Measurements from ENCODE around the gene GJA4. TPM values are rescaled to one million over a fixed set of nuclear protein-coding genes. Genes with fewer than 3 reads are reported as not detected.

Gene GJA4
- total and polyA plus RNA-seq, 2 donors (not counting 1 experiment from before 2014, with no cell fraction given), result not detected

GRCh38 chr1:34757386-34757785, 35.4 kb upstream of the GJA4 start:
- H3K4me2 ChIP-seq (ENCODE audit: extremely low read depth, insufficient read depth, low read length), result no peak overlapping the region
- no peak overlapping the region for H3K9ac ChIP-seq (ENCODE audit: insufficient read depth, low read length)
- no peaks in the 10 kb centered on the region for H3K4me1 ChIP-seq (ENCODE audit: control insufficient read depth, extremely low read depth, insufficient read depth, low read length)
- DNase-seq (ENCODE audit: low read depth in 2 of 2), result no peak
- no peak overlapping the region for H3K4me3 ChIP-seq (replicated peaks in 1 of 4; ENCODE audit: control extremely low read depth in 1 of 4, insufficient read depth in 1 of 4, low read depth in 3 of 4, low read length in 4 of 4)
- TF ChIP-seq EZH2 (IDR thresholded peaks at IDR 0.05; ENCODE audit: low read length, missing control alignments) (no peak), CTCF (conservative IDR thresholded peaks at IDR 0.05 in 1 of 2, IDR thresholded peaks at IDR 0.05 in 1 of 2; ENCODE audit: low read depth in 1 of 2, low read length in 2 of 2) (no peak)
- no peak overlapping the region for H2AFZ ChIP-seq (ENCODE audit: low read length)
- H3K79me2 ChIP-seq (ENCODE audit: control insufficient read depth, insufficient read depth, low read length), result no peaks in the 10 kb centered on the region
- H3K36me3 ChIP-seq (ENCODE audit: control insufficient read depth, insufficient read depth, low read length), result no peaks in the 10 kb centered on the region
- H4K20me1 ChIP-seq (ENCODE audit: control insufficient read depth, extremely low read depth, insufficient read depth, low read length), result no peaks in the 10 kb centered on the region
- H3K27me3 ChIP-seq (ENCODE audit: control insufficient read depth, insufficient read depth, low read length), result no peaks in the 10 kb centered on the region
- no peak overlapping the region for H3K27ac ChIP-seq (ENCODE audit: insufficient read depth, low read length)
- H3K9me3 ChIP-seq (ENCODE audit: control insufficient read depth, insufficient read depth, low read depth, low read length), result no peaks in the 10 kb centered on the region

GRCh38 chr1:34758751-34759150, 34.0 kb upstream of the GJA4 start:
- no peaks in the 10 kb centered on the region for H3K27me3 ChIP-seq (ENCODE audit: control insufficient read depth, insufficient read depth, low read length)
- no peak for TF ChIP-seq CTCF (conservative IDR thresholded peaks at IDR 0.05 in 1 of 2, IDR thresholded peaks at IDR 0.05 in 1 of 2; ENCODE audit: low read depth in 1 of 2, low read length in 2 of 2)
- no peak for TF ChIP-seq EZH2 (IDR thresholded peaks at IDR 0.05; ENCODE audit: low read length, missing control alignments)
- no peaks in the 10 kb centered on the region for H3K9me3 ChIP-seq (ENCODE audit: control insufficient read depth, insufficient read depth, low read depth, low read length)
- no peak overlapping the region for H3K4me2 ChIP-seq (ENCODE audit: extremely low read depth, insufficient read depth, low read length)
- no peak overlapping the region for H3K27ac ChIP-seq (ENCODE audit: insufficient read depth, low read length)
- H2AFZ ChIP-seq (ENCODE audit: low read length), result no peak overlapping the region
- DNase-seq (ENCODE audit: low read depth in 2 of 2), result no peak
- no peak overlapping the region for H3K9ac ChIP-seq (ENCODE audit: insufficient read depth, low read length)
- H3K4me1 ChIP-seq (ENCODE audit: control insufficient read depth, extremely low read depth, insufficient read depth, low read length), result no peaks in the 10 kb centered on the region
- no peak overlapping the region for H3K4me3 ChIP-seq (replicated peaks in 1 of 4; ENCODE audit: control extremely low read depth in 1 of 4, insufficient read depth in 1 of 4, low read depth in 3 of 4, low read length in 4 of 4)
- H3K79me2 ChIP-seq (ENCODE audit: control insufficient read depth, insufficient read depth, low read length), result no peaks in the 10 kb centered on the region
- H4K20me1 ChIP-seq (ENCODE audit: control insufficient read depth, extremely low read depth, insufficient read depth, low read length), result no peaks in the 10 kb centered on the region
- no peaks in the 10 kb centered on the region for H3K36me3 ChIP-seq (ENCODE audit: control insufficient read depth, insufficient read depth, low read length)

GRCh38 chr1:34759503-34760357, 33.1 kb upstream of the GJA4 start, which contains the start of gene GJB4:
Gene GJB4 (plus strand): TSS chr1:34759740. CDS start chr1:34761255, 1,515 bp downstream.
- no peak for DNase-seq (ENCODE audit: low read depth in 2 of 2)
- no peak for TF ChIP-seq EZH2 (IDR thresholded peaks at IDR 0.05; ENCODE audit: low read length, missing control alignments)
- no peak for TF ChIP-seq CTCF (conservative IDR thresholded peaks at IDR 0.05 in 1 of 2, IDR thresholded peaks at IDR 0.05 in 1 of 2; ENCODE audit: low read depth in 1 of 2, low read length in 2 of 2)
- Histone ChIP-seq H3K4me1 (ENCODE audit: control insufficient read depth, extremely low read depth, insufficient read depth, low read length) (no peaks in the 10 kb centered on the region), H3K36me3 (ENCODE audit: control insufficient read depth, insufficient read depth, low read length) (no peaks in the 10 kb centered on the region), H3K4me3 (replicated peaks in 1 of 4; ENCODE audit: control extremely low read depth in 1 of 4, insufficient read depth in 1 of 4, low read depth in 3 of 4, low read length in 4 of 4) (no peak within 1 kb of the TSS), H3K9ac (ENCODE audit: insufficient read depth, low read length) (no peak within 1 kb of the TSS), H3K27me3 (ENCODE audit: control insufficient read depth, insufficient read depth, low read length) (no peaks in the 10 kb centered on the region), H4K20me1 (ENCODE audit: control insufficient read depth, extremely low read depth, insufficient read depth, low read length) (no peaks in the 10 kb centered on the region), H2AFZ (ENCODE audit: low read length) (no peak within 1 kb of the TSS), H3K9me3 (ENCODE audit: control insufficient read depth, insufficient read depth, low read depth, low read length) (no peaks in the 10 kb centered on the region), H3K79me2 (ENCODE audit: control insufficient read depth, insufficient read depth, low read length) (no peaks in the 10 kb centered on the region), H3K27ac (ENCODE audit: insufficient read depth, low read length) (no peak within 1 kb of the TSS), H3K4me2 (ENCODE audit: extremely low read depth, insufficient read depth, low read length) (no peak within 1 kb of the TSS)

Measured in fibroblast of lung (primary cell).